Transverse colon (tissue), 4 donors: ENCODE results near the gene AADAC. TPM values are rescaled to one million over a fixed set of nuclear protein-coding genes. Genes with fewer than 3 reads are reported as not detected.

ENCODE experiments used
- DNase-seq: peaks from one replicate; pipeline ENCODE4 v3.0.0-alpha.2; 2019
- H3K27ac ChIP-seq, 4 donors: fragments of 200-600 bp; sonication (generic); 2 replicates each; pipeline ENCODE4 v1.5.1; 2016 to 2018; ENCODE audit warnings: inconsistent platforms in 4 of 4
- H3K27me3 ChIP-seq: fragments of 200-600 bp; sonication (generic); 2 replicates; pipeline ENCODE4 v1.5.1; 2017; ENCODE audit warnings: inconsistent platforms
- H3K36me3 ChIP-seq, 4 donors: fragments of 200-600 bp; sonication (generic); 2 replicates each; pipeline ENCODE4 v1.5.1; 2017 to 2019; ENCODE audit warnings: inconsistent platforms in 4 of 4
- H3K4me1 ChIP-seq, 4 donors: fragments of 200-600 bp; sonication (generic); 2 replicates each; pipeline ENCODE4 v1.5.1; 2017 to 2020; ENCODE audit warnings: inconsistent platforms in 4 of 4
- H3K4me3 ChIP-seq, 4 donors: fragments of 200-600 bp; sonication (generic); 1 replicate in 1 of 4; 2 replicates in 3 of 4; pipeline versions ENCODE4 v1.5.1 to v1.6.1; 2017 to 2019; ENCODE audit warnings: inconsistent platforms in 4 of 4
- H3K9me3 ChIP-seq, 2 donors: fragments of 200-600 bp; sonication (generic); 2 replicates each; pipeline ENCODE4 v1.5.1; 2017 to 2019; ENCODE audit warnings: inconsistent platforms in 2 of 2
- CTCF ChIP-seq, 5 experiments: fragments of 200-600 bp in 3 of 5; fragments of 450-650 bp in 2 of 5; sonication (generic) in 3 of 5; IDR thresholded peaks; 1 replicate in 2 of 5; 2 replicates in 3 of 5; pipeline ENCODE4 v1.5.1; 2016 to 2017; ENCODE audit warnings: antibody characterized with exemption in 5 of 5, inconsistent platforms in 3 of 5, mild to moderate bottlenecking in 2 of 5, moderate library complexity in 1 of 5
- EP300 ChIP-seq: sonication (generic); formaldehyde crosslinking; IDR thresholded peaks from one replicate; pipeline ENCODE4 v1.6.1; 2017; ENCODE audit warnings: antibody characterized with exemption, low read depth
- POLR2A ChIP-seq: fragments of 450-650 bp; IDR thresholded peaks from one replicate; pipeline ENCODE4 v1.6.1; 2016; ENCODE audit warnings: antibody characterized with exemption, mild to moderate bottlenecking, moderate library complexity
- POLR2AphosphoS5 ChIP-seq, 3 donors: sonication (generic); formaldehyde crosslinking; IDR thresholded peaks; one replicate each; pipeline ENCODE4 v1.6.1; 2016; ENCODE audit warnings: antibody characterized with exemption in 3 of 3
- WGBS, 2 donors: methylation state at CpG; one replicate each; pipeline ENCODE4 v1.1.5; 2018; ENCODE audit warnings: low coverage in 1 of 2; 5-methylcytosine and 5-hydroxymethylcytosine counted together
- in situ Hi-C, 4 donors: fragments of 200-750 bp; cut with MboI; loops; one replicate each; pipeline versions ENCODE4 v1.15.0 to v1.15.1; 2017; ENCODE audit warnings: low sequenced_read_pairs in 3 of 4, low pct_ligation_motif_present in 1 of 4, low pct_unique_long_range_greater_than_20kb in 1 of 4
- intact Hi-C: fragments of 100-400 bp; cut with DNase I; formaldehyde crosslinking; loops from one replicate; pipeline ENCODE4 v1.15.1; 2023; ENCODE audit warnings: low total_unique reads
- total RNA-seq, 4 donors: library from RNA; depleted of rRNA; stranded (reverse); fragments of >200 nt; gene quantifications; one replicate each; pipeline ENCODE4 v1.1.0, GENCODE V29; 2016

Gene AADAC
- total RNA-seq, 4 donors from 2014 or later: 0.95 TPM; not detected in 3

- Histone ChIP-seq H3K27me3 (no peaks in the 10 kb centered on the region), H3K4me1 (peaks cover 0 to 8% (median 0%) of the 10 kb centered on the region in 4 donors), H3K4me3 (no peak overlapping the region), H3K9me3 (no peaks in the 10 kb centered on the region), H3K27ac (no peak overlapping the region), H3K36me3 (no peaks in the 10 kb centered on the region)
- TF ChIP-seq POLR2A (no peak), EP300 (no peak), POLR2AphosphoS5 (IDR thresholded peaks at IDR 0.05) (no peak), CTCF (IDR thresholded peaks at IDR 0.05) (no peak)
- in situ Hi-C loops (no loop called here), intact Hi-C loops (no loop called here)
- DNase-seq: no peak
Observed at GRCh38 chr3:151859905-151860304, 46.0 kb downstream of the AADAC start.

GRCh38 chr3:151863611-151864010 lies 49.7 kb downstream of the AADAC start:
- WGBS, 2 donors: 85 to 100% methylated on average over 1 to 2 of the region's 2 CpGs
- TF ChIP-seq POLR2A (no peak), EP300 (no peak), CTCF (IDR thresholded peaks at IDR 0.05) (no peak), POLR2AphosphoS5 (IDR thresholded peaks at IDR 0.05) (no peak)
- in situ Hi-C loops: no loop called here
- peaks cover 0 to 8% (median 0%) of the 10 kb centered on the region in 4 donors for H3K4me1 ChIP-seq
- no peak overlapping the region for H3K4me3 ChIP-seq
- no peaks in the 10 kb centered on the region for H3K27me3 ChIP-seq
- no peak for DNase-seq
- no peaks in the 10 kb centered on the region for H3K9me3 ChIP-seq
- intact Hi-C loops: no loop called here
- H3K36me3 ChIP-seq: no peaks in the 10 kb centered on the region
- H3K27ac ChIP-seq: no peak overlapping the region

GRCh38 chr3:151864423-151865101 lies 50.6 kb downstream of the AADAC start:
- 53 to 56% methylated on average over 4 of the region's 4 CpGs for WGBS, 2 donors

GRCh38 chr3:151866711-151867410 lies 52.9 kb downstream of the AADAC start:
- no peak for TF ChIP-seq CTCF (IDR thresholded peaks at IDR 0.05)
- no peak for TF ChIP-seq POLR2AphosphoS5 (IDR thresholded peaks at IDR 0.05)
- no peak for TF ChIP-seq EP300
- no peak for TF ChIP-seq POLR2A
- Histone ChIP-seq H3K27me3 (no peaks in the 10 kb centered on the region), H3K36me3 (no peaks in the 10 kb centered on the region), H3K4me3 (no peak overlapping the region), H3K27ac (no peak overlapping the region), H3K4me1 (peaks cover 0 to 9% (median 0%) of the 10 kb centered on the region in 4 donors), H3K9me3 (no peaks in the 10 kb centered on the region)
- in situ Hi-C loops: no loop called here
- intact Hi-C loops: no loop called here
- WGBS, 2 donors: 66 to 71% methylated on average over 4 of the region's 4 CpGs
- DNase-seq: no peak

More at GRCh38 chr3:151864423-151865101, 50.6 kb downstream of the AADAC start:
- in situ Hi-C loops (no loop called here), intact Hi-C loops (no loop called here)
- TF ChIP-seq POLR2A (no peak), CTCF (IDR thresholded peaks at IDR 0.05) (no peak), EP300 (no peak), POLR2AphosphoS5 (IDR thresholded peaks at IDR 0.05) (no peak)
- H3K4me1 ChIP-seq: peaks cover 0 to 7% (median 0%) of the 10 kb centered on the region in 4 donors
- no peaks in the 10 kb centered on the region for H3K36me3 ChIP-seq
- no peak overlapping the region for H3K27ac ChIP-seq
- H3K27me3 ChIP-seq: no peaks in the 10 kb centered on the region
- H3K4me3 ChIP-seq: no peak overlapping the region
- DNase-seq: no peak
- H3K9me3 ChIP-seq: no peaks in the 10 kb centered on the region
